SK-N-MC (cell line): ENCODE measurements around the gene RNF214.

ENCODE experiments used
- DNase-seq: peaks from one replicate; pipeline ENCODE4 v3.0.0-alpha.2; 2011; ENCODE audit warnings: low read depth, low spot score
- H3K27ac ChIP-seq: fragments of 200-600 bp; sonication (generic); 2 replicates; pipeline ENCODE4 v1.5.1; 2016; ENCODE audit warnings: mixed run types
- H3K36me3 ChIP-seq: fragments of 200-600 bp; sonication (generic); 2 replicates; pipeline ENCODE4 v1.6.1; 2017; ENCODE audit warnings: antibody characterized with exemption, low read length, mixed read lengths; ENCODE audit not compliant: insufficient read depth
- H3K4me3 ChIP-seq: fragments of 200-600 bp; sonication (generic); 2 replicates; pipeline ENCODE4 v1.5.1; 2016
- H3K9ac ChIP-seq: fragments of 200-600 bp; sonication (generic); 2 replicates; pipeline ENCODE4 v1.8.0; 2017; ENCODE audit warnings: mixed run types, mixed read lengths; ENCODE audit not compliant: insufficient read length
- H3K9me3 ChIP-seq: fragments of 200-600 bp; sonication (generic); 2 replicates; pipeline ENCODE4 v1.6.1; 2017; ENCODE audit warnings: low read depth, mild to moderate bottlenecking, antibody characterized with exemption, low read length, moderate library complexity, mixed read lengths
- EZH2 ChIP-seq: fragments of 200-600 bp; sonication (generic); IDR thresholded peaks from one replicate; pipeline ENCODE4 v1.6.1; 2017; ENCODE audit warnings: antibody characterized with exemption
- FOXP2 ChIP-seq: optimal IDR thresholded peaks from 2 replicates; pipeline ENCODE3; 2011; ENCODE audit warnings: mild to moderate bottlenecking, moderate library complexity; ENCODE audit not compliant: insufficient read depth; ENCODE audit errors: extremely low read length, control extremely low read depth
- POLR2AphosphoS5 ChIP-seq: IDR thresholded peaks from 2 replicates; pipeline ENCODE4 v1.6.1; 2012; ENCODE audit warnings: mild to moderate bottlenecking, low read depth, low read length, borderline replicate concordance

Gene RNF214

DNA sequence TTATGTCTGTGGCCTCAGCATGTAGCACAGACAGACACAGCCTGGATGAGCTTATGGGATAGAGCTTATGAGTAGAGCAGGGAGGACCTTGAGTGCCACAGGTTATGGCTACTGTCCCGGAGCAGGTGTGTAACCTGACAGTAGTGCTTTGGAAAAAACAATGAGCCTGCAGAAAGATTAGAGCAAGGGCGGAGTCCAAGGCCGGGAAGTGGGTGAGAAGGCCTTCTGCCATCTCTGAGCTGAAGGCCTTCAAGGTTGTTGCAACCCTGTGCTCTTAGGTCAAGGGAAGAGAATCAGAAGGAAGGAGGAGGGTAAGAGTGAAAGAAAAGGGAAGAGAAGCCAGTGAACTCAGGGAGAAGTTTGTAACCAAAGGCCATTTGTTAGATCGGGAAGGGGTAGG is 37.2 kb upstream of the RNF214 start:
- no peaks in the 10 kb centered on the region for H3K36me3 ChIP-seq
- no peak overlapping the region for H3K27ac ChIP-seq
- no peak for DNase-seq
- no peak overlapping the region for H3K9ac ChIP-seq
- TF ChIP-seq EZH2 (no peak), POLR2AphosphoS5 (no peak)
- no peaks in the 10 kb centered on the region for H3K9me3 ChIP-seq
- no peak overlapping the region for H3K4me3 ChIP-seq

DNA sequence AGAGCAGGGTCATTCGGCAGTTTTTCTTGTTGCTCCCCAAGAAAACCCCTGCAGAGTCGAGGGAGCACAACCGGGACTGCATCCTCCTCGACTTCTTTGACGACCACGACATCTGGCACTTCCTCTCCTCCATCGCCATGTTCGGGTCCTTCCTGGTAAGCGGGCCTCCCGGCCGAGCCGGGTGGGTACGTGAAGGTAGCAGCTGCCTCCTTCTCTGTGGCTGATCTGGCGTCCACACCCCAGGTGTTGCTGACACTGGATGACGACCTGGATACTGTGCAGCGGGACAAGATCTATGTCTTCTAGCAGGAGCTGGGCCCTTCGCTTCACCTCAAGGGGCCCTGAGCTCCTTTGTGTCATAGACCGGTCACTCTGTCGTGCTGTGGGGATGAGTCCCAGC is 36.7 kb upstream of the RNF214 start:
- no peak for DNase-seq

DNA sequence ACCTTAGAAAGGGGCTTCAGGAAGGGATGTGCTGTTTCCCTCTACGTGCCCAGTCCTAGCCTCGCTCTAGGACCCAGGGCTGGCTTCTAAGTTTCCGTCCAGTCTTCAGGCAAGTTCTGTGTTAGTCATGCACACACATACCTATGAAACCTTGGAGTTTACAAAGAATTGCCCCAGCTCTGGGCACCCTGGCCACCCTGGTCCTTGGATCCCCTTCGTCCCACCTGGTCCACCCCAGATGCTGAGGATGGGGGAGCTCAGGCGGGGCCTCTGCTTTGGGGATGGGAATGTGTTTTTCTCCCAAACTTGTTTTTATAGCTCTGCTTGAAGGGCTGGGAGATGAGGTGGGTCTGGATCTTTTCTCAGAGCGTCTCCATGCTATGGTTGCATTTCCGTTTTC is 35.5 kb upstream of the RNF214 start:
- Histone ChIP-seq H3K27ac (no peak overlapping the region), H3K9me3 (no peaks in the 10 kb centered on the region), H3K36me3 (no peaks in the 10 kb centered on the region), H3K4me3 (no peak overlapping the region), H3K9ac (no peak overlapping the region)
- DNase-seq, result no peak
- TF ChIP-seq POLR2AphosphoS5 (no peak), EZH2 (no peak), FOXP2 (no peak)

More for the DNA sequence above, 36.7 kb upstream of the RNF214 start:
- no peaks in the 10 kb centered on the region for H3K9me3 ChIP-seq
- no peaks in the 10 kb centered on the region for H3K36me3 ChIP-seq
- TF ChIP-seq POLR2AphosphoS5 (no peak), FOXP2 (no peak), EZH2 (no peak)
- no peak overlapping the region for H3K27ac ChIP-seq
- H3K4me3 ChIP-seq, result no peak overlapping the region
- H3K9ac ChIP-seq, result no peak overlapping the region

DNA sequence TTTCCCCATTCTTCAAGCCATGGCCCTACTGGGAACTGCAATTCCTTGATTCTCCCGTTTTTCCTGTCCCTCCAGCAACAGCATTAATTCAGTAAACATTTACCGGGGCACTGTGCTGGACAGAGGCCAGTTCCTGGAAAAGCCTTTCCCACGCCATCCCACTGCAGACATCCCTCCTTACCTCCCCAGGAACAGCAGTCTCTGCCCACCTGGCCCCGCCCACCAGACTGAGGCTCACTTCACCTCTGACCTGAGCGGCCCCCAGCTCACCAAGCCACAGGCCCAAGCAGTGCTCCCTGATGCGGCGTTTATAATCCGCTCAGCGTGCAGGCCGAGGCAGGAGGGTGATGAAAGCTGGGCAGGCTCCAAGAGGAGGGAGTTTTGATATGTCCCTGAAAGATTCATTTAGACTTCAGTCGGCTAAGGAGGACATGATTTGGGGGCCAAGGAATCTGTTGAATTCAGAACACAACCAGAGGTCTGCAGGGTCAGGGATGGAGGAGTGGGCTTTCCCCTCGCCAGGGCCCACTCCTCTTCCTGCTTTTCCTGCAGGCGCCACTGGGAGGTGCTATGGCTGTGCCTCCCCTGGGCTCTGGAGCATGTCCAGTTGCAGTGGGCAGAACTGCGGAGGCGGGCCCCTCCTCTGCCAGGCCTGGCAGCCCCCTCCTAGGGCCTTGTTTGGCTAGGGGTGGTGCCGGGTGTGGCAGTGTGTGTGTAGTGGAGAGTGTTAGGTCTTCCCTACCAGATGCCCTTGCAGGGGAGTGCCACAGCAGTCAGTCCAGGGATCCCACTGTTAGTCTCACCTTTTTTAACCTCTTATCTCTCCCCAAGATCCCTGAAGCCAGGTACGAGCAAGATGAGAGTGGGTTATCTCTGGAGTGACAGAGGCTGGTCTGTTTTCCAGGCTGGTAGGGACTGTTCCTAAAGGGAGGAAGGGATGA is 34.7 kb upstream of the RNF214 start:
- no peak overlapping the region for H3K9ac ChIP-seq
- no peaks in the 10 kb centered on the region for H3K36me3 ChIP-seq
- H3K4me3 ChIP-seq, result no peak overlapping the region
- no peak for TF ChIP-seq FOXP2
- TF ChIP-seq POLR2AphosphoS5, result no peak
- no peak for TF ChIP-seq EZH2
- no peak overlapping the region for H3K27ac ChIP-seq
- no peaks in the 10 kb centered on the region for H3K9me3 ChIP-seq
- no peak for DNase-seq

DNA sequence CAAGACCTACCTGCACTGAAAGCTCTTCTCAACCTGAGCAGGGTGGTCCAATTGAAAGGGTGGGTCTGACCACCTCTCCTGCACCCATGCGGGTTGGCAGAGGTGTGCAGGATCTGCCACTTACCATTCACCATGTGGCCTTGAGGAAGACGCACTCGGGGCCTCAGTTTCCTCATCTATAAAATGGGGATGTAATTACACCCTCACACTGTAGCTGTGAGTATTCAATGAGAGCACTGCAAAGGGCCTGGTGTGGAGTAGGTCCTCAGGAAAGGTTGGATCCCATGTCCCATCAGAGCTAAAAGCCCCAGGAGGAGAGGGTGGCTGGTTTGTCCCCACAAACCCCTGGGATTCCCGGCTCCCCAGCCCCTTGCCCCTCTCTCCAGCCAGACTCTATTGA is 33.9 kb upstream of the RNF214 start:
- Histone ChIP-seq H3K9ac (no peak overlapping the region), H3K36me3 (no peaks in the 10 kb centered on the region), H3K4me3 (no peak overlapping the region), H3K27ac (no peak overlapping the region), H3K9me3 (no peaks in the 10 kb centered on the region)
- DNase-seq, result no peak
- TF ChIP-seq FOXP2, result no peak
- no peak for TF ChIP-seq POLR2AphosphoS5
- TF ChIP-seq EZH2, result no peak

DNA sequence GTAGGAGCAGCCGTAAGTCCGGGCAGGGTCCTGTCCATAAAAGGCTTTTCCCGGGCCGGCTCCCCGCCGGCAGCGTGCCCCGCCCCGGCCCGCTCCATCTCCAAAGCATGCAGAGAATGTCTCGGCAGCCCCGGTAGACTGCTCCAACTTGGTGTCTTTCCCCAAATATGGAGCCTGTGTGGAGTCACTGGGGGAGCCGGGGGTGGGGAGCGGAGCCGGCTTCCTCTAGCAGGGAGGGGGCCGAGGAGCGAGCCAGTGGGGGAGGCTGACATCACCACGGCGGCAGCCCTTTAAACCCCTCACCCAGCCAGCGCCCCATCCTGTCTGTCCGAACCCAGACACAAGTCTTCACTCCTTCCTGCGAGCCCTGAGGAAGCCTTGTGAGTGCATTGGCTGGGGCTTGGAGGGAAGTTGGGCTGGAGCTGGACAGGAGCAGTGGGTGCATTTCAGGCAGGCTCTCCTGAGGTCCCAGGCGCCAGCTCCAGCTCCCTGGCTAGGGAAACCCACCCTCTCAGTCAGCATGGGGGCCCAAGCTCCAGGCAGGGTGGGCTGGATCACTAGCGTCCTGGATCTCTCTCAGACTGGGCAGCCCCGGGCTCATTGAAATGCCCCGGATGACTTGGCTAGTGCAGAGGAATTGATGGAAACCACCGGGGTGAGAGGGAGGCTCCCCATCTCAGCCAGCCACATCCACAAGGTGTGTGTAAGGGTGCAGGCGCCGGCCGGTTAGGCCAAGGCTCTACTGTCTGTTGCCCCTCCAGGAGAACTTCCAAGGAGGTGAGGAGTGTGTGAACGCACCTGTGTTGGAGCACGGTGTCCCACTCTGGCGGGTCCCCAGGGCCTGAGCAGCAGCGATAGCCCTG is 33.2 kb upstream of the RNF214 start, which contains the start of gene TAGLN:
TAGLN (plus strand) TSS at position 318 of the 863 bp plus-strand sequence. CDS start 3,644 bp downstream, outside the sequence.
- Histone ChIP-seq H3K4me3 (no peak within 1 kb of the TSS), H3K36me3 (no peaks in the 10 kb centered on the region), H3K9me3 (no peaks in the 10 kb centered on the region), H3K9ac (no peak within 1 kb of the TSS), H3K27ac (no peak within 1 kb of the TSS)
- no peak for DNase-seq
- TF ChIP-seq POLR2AphosphoS5 (no peak), EZH2 (no peak), FOXP2 (no peak)

DNA sequence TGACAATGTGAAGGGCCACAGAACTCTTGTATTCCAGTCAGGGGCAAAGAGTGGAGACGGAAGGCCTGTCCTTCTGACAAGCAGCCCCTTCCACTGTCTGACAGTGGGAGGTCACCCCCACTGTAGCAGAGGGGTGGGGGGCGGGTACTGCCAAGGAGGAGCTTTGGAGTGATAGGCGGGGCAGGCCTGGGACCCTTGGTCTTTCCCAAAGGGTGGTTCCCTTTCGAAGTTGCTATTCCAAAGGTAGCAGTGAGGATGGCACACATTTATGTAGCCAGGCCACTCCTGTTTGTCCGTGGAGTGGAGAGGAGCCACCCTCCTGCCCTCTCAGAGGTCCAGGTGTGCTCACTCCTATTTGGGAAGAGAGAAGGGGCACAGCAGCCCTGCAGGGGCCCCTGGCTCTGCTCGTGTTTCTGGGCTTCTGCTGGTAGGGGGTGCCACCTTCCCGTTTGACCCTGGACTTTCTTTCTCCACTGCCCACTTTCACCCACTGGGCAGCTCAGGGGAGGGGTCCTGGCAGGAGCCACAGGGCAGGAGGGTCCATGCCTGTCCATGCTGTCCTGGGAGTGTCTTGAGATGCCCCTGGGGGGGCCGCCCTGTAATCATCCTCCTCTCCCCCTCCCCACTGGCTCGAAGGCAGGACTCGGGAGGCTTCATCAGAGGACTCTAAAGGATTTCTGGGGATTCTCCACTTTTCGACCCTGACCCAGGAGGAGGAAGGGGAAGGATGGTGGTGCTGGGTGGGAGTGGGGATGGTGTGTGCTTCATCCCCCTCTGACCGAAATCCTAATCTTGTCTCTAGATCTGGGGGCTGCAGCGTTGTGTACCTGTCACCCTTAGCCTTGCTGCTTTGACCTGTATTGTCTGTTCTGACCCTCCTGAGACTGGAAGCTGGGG is 32.3 kb upstream of the RNF214 start:
- H3K9ac ChIP-seq, result no peak overlapping the region
- no peaks in the 10 kb centered on the region for H3K36me3 ChIP-seq
- TF ChIP-seq FOXP2 (no peak), POLR2AphosphoS5 (no peak), EZH2 (no peak)

More for the DNA sequence above, 32.3 kb upstream of the RNF214 start:
- Histone ChIP-seq H3K4me3 (no peak overlapping the region), H3K9me3 (no peaks in the 10 kb centered on the region), H3K27ac (no peak overlapping the region)
- DNase-seq, result no peak
